Coronary artery (tissue), 2 donors: ENCODE results near the gene DSTYK.

Experiments used
- DNase-seq: peaks from one replicate; pipeline ENCODE4 v3.0.0-alpha.2; 2017; ENCODE audit warnings: low spot score
- H3K27ac ChIP-seq, 2 donors: fragments of 200-600 bp; sonication (generic); one replicate each; pipeline ENCODE4 v1.5.1; 2016 to 2019
- H3K4me3 ChIP-seq: fragments of 200-600 bp; sonication (generic); 2 replicates; pipeline ENCODE4 v1.5.1; 2016; ENCODE audit warnings: mild to moderate bottlenecking, moderate library complexity
- TF ChIP-seq, protein P1 (sequence below): fragments of 200-600 bp; sonication (generic); IDR thresholded peaks from one replicate; pipeline ENCODE4 v1.5.1; 2019; ENCODE audit warnings: antibody characterized with exemption

The DSTYK gene

GRCh38 chr1:205217418-205217817, 5.9 kb upstream of the DSTYK start:
- Histone ChIP-seq H3K27ac (no peak overlapping the region), H3K4me3 (no peak overlapping the region)
- no peak for DNase-seq
- TF ChIP-seq, protein P1, sequence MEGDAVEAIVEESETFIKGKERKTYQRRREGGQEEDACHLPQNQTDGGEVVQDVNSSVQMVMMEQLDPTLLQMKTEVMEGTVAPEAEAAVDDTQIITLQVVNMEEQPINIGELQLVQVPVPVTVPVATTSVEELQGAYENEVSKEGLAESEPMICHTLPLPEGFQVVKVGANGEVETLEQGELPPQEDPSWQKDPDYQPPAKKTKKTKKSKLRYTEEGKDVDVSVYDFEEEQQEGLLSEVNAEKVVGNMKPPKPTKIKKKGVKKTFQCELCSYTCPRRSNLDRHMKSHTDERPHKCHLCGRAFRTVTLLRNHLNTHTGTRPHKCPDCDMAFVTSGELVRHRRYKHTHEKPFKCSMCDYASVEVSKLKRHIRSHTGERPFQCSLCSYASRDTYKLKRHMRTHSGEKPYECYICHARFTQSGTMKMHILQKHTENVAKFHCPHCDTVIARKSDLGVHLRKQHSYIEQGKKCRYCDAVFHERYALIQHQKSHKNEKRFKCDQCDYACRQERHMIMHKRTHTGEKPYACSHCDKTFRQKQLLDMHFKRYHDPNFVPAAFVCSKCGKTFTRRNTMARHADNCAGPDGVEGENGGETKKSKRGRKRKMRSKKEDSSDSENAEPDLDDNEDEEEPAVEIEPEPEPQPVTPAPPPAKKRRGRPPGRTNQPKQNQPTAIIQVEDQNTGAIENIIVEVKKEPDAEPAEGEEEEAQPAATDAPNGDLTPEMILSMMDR, result no peak

DNA sequence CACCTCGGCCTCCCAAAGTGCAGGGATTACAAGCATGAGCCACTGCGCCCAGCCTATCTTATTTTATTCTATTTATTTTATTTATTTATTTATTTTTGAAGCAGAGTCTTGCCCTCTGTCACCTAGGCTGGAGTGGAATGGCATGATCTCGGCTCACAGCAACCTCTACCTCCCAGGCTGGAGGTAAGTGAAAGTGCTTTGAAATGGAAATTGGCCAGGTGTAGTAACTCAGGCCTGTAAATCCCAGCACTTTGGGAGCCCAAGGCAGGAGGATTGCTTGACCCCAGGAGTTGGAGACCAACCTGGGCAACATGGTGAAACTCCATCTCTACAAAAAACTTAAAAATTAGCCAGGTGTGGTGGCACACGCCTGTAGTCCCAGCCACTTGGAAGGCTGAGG, 5.1 kb upstream of the DSTYK start:
- Histone ChIP-seq H3K4me3 (no peak overlapping the region), H3K27ac (no peak overlapping the region)
- no peak for DNase-seq
- TF ChIP-seq, protein P1, result no peak

DNA sequence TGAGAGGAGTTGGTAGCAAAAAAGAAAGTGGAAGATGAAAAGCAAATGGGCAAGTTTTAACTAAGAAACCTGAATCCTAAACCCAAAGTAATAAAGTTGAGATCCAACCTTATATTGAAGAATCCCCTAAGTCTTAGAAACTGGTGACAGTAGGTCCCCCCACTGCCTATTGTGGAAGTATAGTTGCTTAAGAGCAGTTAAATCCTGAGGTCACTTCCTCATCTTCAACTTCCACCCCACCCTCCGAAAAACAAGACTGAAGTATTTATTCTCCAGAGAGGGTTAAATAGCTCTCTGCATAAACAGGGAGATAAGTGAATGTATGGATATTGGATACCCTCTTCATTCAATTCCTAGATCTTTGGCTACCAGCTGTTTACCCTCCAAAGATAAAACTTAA, 3.3 kb upstream of the DSTYK start:
- no peak overlapping the region for H3K27ac ChIP-seq
- TF ChIP-seq, protein P1, result no peak
- no peak overlapping the region for H3K4me3 ChIP-seq
- DNase-seq, result no peak

DNA sequence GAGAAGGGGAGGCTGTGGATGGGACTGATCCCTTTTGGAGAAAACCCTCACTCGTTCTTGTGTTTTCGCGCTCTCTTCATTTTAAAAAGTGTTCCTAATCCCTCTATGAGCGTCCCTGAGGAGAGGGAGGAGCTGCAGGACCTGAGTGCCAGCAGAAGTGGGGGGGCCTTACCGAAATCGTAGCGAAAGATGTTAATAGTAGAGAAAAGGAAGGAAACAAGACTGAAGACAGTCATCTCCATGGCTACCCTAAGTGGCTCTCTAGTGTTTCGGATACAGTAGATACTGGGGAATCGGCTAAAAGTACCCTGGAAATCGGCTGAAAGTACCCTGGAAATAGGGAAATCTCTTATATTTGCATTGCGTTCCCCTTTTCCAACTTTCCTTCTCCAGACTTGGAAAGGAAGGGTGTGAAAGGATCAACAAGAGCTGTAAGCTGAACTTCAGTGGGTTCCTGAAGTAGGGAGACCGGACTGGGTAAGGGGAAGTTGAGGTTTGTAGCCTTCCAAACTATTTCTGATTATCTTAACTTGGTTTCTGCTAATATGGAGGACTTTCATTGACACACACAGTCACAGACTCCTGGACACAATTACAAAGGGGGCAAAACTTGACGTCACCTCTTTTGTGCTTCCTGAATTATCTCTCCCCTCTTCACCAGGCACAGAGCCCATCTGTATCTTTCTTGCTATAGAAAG, 486 bp upstream of the DSTYK start:
- Histone ChIP-seq H3K4me3 (peak overlapping the region; percentile 99), H3K27ac (peak overlapping the region; percentile 85 to 98)
- TF ChIP-seq, protein P1, result no peak
- no peak for DNase-seq

DNA sequence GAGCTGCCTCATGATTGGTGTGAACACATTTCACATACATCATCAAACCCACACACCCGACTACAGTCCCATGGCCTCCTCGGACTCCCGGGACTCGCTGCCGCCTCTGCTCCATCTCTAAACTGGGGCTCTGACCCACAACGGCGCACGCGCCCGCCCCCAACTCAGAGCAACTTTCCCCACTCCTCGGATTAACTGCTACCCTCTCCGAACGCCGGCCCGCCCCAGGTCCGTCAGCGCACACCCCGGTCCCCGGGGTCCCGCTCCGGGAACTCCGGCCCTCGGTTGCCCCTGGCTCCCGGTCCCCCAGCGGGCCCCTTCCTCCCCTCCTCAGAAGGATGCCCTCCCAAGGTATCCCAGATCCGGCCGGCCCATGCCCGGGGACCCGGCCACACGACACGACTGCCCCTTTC, 740 bp downstream of the DSTYK start:
- H3K27ac ChIP-seq, result peak overlapping the region; percentile 85 to 98
- no peak for DNase-seq
- H3K4me3 ChIP-seq, result peak overlapping the region; percentile 99
- TF ChIP-seq, protein P1, result no peak

- TF ChIP-seq, protein P1, result no peak
- no peak overlapping the region for H3K27ac ChIP-seq
- DNase-seq, result no peak
- H3K4me3 ChIP-seq, result no peak overlapping the region
Observed at GRCh38 chr1:205208811-205209210, 2.7 kb downstream of the DSTYK start.

GRCh38 chr1:205205055-205205454, 6.4 kb downstream of the DSTYK start:
- no peak for DNase-seq
- Histone ChIP-seq H3K4me3 (no peak overlapping the region), H3K27ac (no peak overlapping the region)
- TF ChIP-seq, protein P1, result no peak
